T1000 (cell line): ENCODE results near the gene HSF2.

Experiments
- DNase-seq: peaks from one replicate; lab custom pipeline; 2025; ENCODE audit warnings: mixed read lengths; lab: John Stamatoyannopoulos, UW

HSF2 gene

GRCh38 chr6:122399348-122400120 lies at the start of gene HSF2:
Gene HSF2, plus strand, starts transcription at chr6:122399652. Its CDS starts 86 bp downstream, at chr6:122399738.
- DNase-seq, result peak; percentile 94

GRCh38 chr6:122352981-122353664 lies 46.3 kb upstream of the HSF2 start:
- DNase-seq, result no peak

GRCh38 chr6:122360809-122361208 lies 38.6 kb upstream of the HSF2 start:
- DNase-seq, result no peak

GRCh38 chr6:122361314-122361979 lies 38.0 kb upstream of the HSF2 start:
- DNase-seq, result no peak

GRCh38 chr6:122363769-122364483 lies 35.5 kb upstream of the HSF2 start:
- DNase-seq, result no peak

- DNase-seq, result no peak
Measured at GRCh38 chr6:122365775-122366403, 33.6 kb upstream of the HSF2 start.

GRCh38 chr6:122367171-122367570 lies 32.3 kb upstream of the HSF2 start:
- DNase-seq, result no peak

- DNase-seq, result no peak
Measured at GRCh38 chr6:122369536-122369935, 29.9 kb upstream of the HSF2 start.

- DNase-seq, result no peak
Measured at GRCh38 chr6:122372647-122373046, 26.8 kb upstream of the HSF2 start.

- DNase-seq, result no peak
Measured at GRCh38 chr6:122374307-122374706, 25.1 kb upstream of the HSF2 start.

GRCh38 chr6:122376246-122376645 lies 23.2 kb upstream of the HSF2 start:
- DNase-seq, result no peak

- peak; percentile 7 for DNase-seq
Measured at GRCh38 chr6:122381494-122382265, 17.8 kb upstream of the HSF2 start.

- DNase-seq, result no peak
Measured at GRCh38 chr6:122385857-122386612, 13.4 kb upstream of the HSF2 start.

- DNase-seq, result no peak
Measured at GRCh38 chr6:122388945-122389344, 10.5 kb upstream of the HSF2 start.

- no peak for DNase-seq
Measured at GRCh38 chr6:122389704-122390372, 9.6 kb upstream of the HSF2 start.

- DNase-seq, result no peak
Measured at GRCh38 chr6:122392564-122393350, 6.7 kb upstream of the HSF2 start.

- DNase-seq, result no peak
Measured at GRCh38 chr6:122393351-122393896, 6.0 kb upstream of the HSF2 start.

- no peak for DNase-seq
Measured at GRCh38 chr6:122394016-122394415, 5.4 kb upstream of the HSF2 start.

- no peak for DNase-seq
Measured at GRCh38 chr6:122399055-122399347, 451 bp upstream of the HSF2 start.
